C4-2B (cell line): ENCODE data around the gene DAB1.
"Not testable (repeated sequence)": the region's sequence is repeated elsewhere in the genome, so short reads cannot be mapped to it uniquely, and the experiment has no call there.

Experiments
- H3K27ac ChIP-seq: fragments of 450-650 bp; 2 replicates; pipeline ENCODE4 v1.5.1; 2017
- ZFX ChIP-seq: fragments of 450-650 bp; IDR thresholded peaks from 2 replicates; pipeline ENCODE4 v1.6.1; 2017
- TF ChIP-seq, protein P1 (sequence below): fragments of 450-650 bp; conservative IDR thresholded peaks from 2 replicates; pipeline ENCODE4 v1.5.1; 2017; ENCODE audit warnings: mild to moderate bottlenecking

DAB1 gene

DNA sequence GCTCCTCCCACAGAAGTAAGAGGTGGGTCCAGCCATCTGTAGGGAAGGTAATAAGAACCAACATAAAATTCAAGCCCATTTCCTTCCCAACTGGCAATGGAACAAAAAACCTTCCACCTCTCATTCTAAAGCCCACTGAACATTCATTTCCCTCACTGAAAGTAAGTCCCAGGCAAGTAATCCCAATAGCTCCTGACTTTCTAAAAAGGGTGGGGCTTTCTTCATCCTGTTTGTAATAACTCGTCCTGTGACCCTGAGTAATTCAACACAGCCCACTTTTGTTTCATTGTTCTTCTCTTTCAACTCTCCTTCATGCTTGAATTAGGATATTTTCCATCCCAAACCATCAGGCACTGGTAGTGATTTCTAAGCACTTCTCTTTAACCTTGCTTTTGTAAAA lies 74.9 kb downstream of the DAB1 start:
- no peak overlapping the region for H3K27ac ChIP-seq
- TF ChIP-seq, protein P1, sequence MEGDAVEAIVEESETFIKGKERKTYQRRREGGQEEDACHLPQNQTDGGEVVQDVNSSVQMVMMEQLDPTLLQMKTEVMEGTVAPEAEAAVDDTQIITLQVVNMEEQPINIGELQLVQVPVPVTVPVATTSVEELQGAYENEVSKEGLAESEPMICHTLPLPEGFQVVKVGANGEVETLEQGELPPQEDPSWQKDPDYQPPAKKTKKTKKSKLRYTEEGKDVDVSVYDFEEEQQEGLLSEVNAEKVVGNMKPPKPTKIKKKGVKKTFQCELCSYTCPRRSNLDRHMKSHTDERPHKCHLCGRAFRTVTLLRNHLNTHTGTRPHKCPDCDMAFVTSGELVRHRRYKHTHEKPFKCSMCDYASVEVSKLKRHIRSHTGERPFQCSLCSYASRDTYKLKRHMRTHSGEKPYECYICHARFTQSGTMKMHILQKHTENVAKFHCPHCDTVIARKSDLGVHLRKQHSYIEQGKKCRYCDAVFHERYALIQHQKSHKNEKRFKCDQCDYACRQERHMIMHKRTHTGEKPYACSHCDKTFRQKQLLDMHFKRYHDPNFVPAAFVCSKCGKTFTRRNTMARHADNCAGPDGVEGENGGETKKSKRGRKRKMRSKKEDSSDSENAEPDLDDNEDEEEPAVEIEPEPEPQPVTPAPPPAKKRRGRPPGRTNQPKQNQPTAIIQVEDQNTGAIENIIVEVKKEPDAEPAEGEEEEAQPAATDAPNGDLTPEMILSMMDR = no peak
- no peak for TF ChIP-seq ZFX

DNA sequence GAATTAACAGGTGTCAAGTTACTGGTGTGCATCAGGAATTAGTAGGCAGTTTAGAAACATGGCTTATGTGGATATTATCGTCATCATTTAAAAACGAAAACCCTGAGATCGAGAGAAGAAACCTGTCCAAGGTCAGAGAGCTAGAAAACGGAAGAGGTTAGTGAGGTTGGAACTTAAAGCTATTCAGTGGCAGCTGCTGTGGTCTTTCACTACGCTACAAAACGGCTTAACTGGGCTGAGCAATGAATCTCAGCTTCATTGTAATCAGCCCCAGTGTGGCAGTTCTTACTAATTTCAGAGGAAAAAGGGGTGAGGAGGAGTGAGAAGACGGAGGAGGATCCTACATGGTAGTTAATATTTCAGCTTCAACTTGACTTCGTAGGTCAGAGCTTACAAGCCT lies 77.9 kb downstream of the DAB1 start:
- no peak overlapping the region for H3K27ac ChIP-seq
- no peak for TF ChIP-seq ZFX
- TF ChIP-seq, protein P1 = no peak

DNA sequence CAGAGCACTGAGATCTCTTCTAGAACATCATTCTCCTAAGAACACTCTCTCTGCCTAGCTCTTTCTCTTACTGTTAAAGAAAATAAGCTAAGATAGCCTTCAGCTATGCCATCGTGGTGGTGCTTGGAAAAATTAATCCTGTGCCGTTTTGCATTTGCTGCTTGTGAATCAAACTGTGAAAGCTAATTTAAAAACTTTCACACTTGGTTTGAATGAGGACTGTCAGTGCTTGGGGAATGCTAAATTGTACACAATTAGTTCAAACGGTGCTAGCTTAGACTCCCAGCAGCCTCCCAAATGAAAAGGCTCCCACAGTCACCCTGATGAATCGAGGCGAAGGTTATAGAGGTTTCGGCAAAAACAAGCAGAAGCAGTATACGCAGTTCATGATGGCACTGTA lies 79.6 kb downstream of the DAB1 start:
- H3K27ac ChIP-seq = no peak overlapping the region
- TF ChIP-seq ZFX = no peak
- TF ChIP-seq, protein P1 = no peak

DNA sequence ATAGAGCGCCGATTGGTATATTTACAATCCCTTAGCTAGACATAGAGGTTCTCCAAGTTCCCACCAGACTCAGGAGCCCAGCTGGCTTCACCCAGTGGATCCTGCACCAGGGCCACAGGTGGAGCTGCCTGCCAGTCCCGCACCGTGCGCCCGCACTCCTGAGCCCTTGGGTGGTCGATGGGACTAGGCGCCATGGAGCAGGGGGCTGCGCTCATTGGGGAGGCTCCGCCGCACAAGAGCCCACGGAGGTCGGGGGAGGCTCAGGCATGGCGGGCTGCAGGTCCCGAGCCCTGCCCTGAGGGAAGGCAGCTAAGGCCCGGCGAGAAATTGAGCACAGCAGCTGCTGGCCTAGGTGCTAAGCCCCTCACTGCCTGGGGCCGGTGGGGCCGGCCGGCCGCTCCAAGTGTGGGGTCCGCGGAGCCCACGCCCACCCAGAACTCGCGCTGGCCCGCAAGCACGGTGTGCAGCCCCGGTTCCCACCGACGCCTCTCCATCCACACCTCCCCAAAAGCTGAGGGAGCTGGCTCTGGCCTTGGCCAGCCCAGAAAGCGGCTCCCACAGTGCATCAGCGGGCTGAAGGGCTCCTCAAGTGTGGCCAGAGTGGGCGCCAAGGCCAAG lies 80.5 kb downstream of the DAB1 start:
- not testable (repeated sequence) for H3K27ac ChIP-seq

DNA sequence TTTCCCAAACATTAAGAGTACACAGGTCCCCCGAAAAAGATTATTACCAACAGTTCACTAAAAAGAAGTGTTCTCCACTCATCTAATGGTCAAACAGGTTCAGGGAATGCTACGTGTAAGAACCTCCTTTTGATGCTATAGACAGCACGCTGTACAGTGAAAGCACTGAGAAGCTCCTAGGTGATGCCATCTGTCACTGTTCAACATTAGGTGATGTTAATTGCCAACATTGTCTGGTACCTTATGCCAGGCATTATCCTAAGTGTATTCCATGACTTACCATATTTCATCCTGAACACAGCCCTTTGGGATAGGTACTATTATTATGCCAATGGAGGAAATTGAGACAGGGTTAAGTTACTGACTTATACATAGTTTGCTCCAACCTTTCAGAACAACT lies 82.1 kb downstream of the DAB1 start:
- no peak overlapping the region for H3K27ac ChIP-seq
- TF ChIP-seq, protein P1 = no peak
- TF ChIP-seq ZFX = no peak

DNA sequence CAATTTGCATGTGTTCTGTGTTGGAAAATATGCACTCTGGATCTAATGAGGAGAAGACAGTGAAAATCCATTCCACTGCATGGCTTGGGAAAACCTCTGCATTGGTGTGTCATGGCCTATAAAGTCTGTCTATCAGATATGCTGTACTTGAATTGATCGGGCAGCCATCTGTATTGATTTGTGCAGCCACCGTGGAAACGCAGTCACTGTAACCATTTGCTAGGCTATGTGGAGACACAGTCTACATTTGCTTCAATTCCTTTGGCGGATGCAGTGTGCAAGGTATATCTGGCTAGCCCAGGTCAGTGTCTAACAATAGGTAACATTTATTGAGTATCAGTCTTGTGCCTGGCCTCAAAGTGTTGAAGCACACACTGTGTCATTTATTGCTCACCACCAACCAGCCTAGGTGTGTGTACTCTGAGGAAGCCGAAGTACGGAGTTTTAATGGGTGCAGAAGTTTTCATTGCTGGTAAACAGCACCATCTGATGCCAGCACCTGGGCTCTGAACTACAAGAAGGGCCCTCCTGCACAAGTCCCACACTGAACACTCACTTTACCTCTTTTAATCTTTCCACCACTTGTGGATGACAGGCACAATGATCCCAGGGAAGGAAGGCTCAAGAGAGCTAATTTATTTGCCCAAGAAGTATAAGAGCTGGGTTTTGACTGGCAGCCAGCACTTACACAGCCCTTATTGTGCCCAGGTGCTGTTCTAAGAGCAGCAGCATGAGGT lies 83.4 kb downstream of the DAB1 start:
- no peak overlapping the region for H3K27ac ChIP-seq
- TF ChIP-seq ZFX = no peak
- TF ChIP-seq, protein P1 = no peak

DNA sequence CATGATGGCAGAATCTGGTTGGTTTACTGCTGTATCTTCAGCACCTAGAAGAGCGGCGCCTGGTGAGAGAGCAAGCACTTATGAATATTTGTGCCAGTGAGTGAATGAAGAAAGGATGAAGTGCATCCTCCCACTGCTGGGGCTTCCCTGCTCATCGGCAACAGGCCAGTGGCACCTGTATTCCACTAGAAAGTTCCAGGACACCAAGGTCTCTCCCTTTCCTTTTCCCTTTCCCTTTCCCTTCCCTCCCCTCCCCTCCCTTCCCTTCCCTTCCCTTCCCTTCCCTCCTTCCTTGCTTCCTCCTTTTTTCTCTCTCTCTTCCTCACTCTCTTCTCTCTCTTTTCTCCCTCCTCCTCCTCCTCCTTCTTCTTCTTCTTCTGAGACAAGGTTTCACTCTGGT lies 86.2 kb downstream of the DAB1 start:
- H3K27ac ChIP-seq = no peak overlapping the region
- TF ChIP-seq ZFX = no peak
- TF ChIP-seq, protein P1 = no peak

- no peak overlapping the region for H3K27ac ChIP-seq
- TF ChIP-seq, protein P1 = no peak
- TF ChIP-seq ZFX = no peak
Observed at GRCh38 chr1:57336793-57337192, 87.1 kb downstream of the DAB1 start.
